DMS153 treated with DMSO at 0.1 percent for 48 hours (cell line): ENCODE data around the gene PSMB3.
A peak's percentile ranks its signal among the peaks of the same experiment; 100 is the strongest.

ENCODE experiments used
- DNase-seq: peaks from one replicate; lab custom pipeline; 2025; ENCODE audit not compliant: unreplicated experiment; lab: John Stamatoyannopoulos, UW

The PSMB3 gene

GRCh38 chr17:38733282-38733981 is 19.1 kb upstream of the PSMB3 start:
- no peak for DNase-seq

GRCh38 chr17:38733982-38734973 is 18.3 kb upstream of the PSMB3 start:
- DNase-seq = no peak

- DNase-seq = peak; percentile 33
Observed at GRCh38 chr17:38735161-38735997, 17.2 kb upstream of the PSMB3 start.

GRCh38 chr17:38738007-38738662 is 14.4 kb upstream of the PSMB3 start:
- no peak for DNase-seq

GRCh38 chr17:38738686-38739085 is 13.9 kb upstream of the PSMB3 start:
- DNase-seq = no peak

GRCh38 chr17:38739305-38739704 is 13.2 kb upstream of the PSMB3 start:
- DNase-seq = no peak

GRCh38 chr17:38740044-38740443 is 12.5 kb upstream of the PSMB3 start:
- no peak for DNase-seq

GRCh38 chr17:38740806-38741205 is 11.7 kb upstream of the PSMB3 start:
- DNase-seq = no peak

GRCh38 chr17:38741461-38741860 is 11.1 kb upstream of the PSMB3 start:
- no peak for DNase-seq

- DNase-seq = no peak
Observed at GRCh38 chr17:38741921-38742410, 10.6 kb upstream of the PSMB3 start.

GRCh38 chr17:38742411-38743308 is 9.9 kb upstream of the PSMB3 start:
- peak; percentile 80 for DNase-seq

- DNase-seq = no peak
Observed at GRCh38 chr17:38743556-38744171, 8.9 kb upstream of the PSMB3 start.

GRCh38 chr17:38745545-38745944 is 7.0 kb upstream of the PSMB3 start:
- DNase-seq = peak; percentile 52

- DNase-seq = no peak
Observed at GRCh38 chr17:38746004-38746848, 6.3 kb upstream of the PSMB3 start.

GRCh38 chr17:38746849-38747462 is 5.6 kb upstream of the PSMB3 start:
- no peak for DNase-seq

- no peak for DNase-seq
Observed at GRCh38 chr17:38747463-38748148, 4.9 kb upstream of the PSMB3 start.
